HG02938 (cell line): Measurements from ENCODE around the gene INTS2.
"Not testable (repeated sequence)": the region's sequence is repeated elsewhere in the genome, so short reads cannot be mapped to it uniquely, and the experiment has no call there.

Experiments used
- ATAC-seq: cut with Tn5 transposase; IDR thresholded peaks from one replicate; pipeline ENCODE4 v1.9.1; 2021; ENCODE audit warnings: mild to moderate bottlenecking, moderate library complexity; ENCODE audit not compliant: unreplicated experiment

Gene INTS2

GRCh38 chr17:61852857-61853256, 74.9 kb downstream of the INTS2 start:
- no peak for ATAC-seq

- no peak for ATAC-seq
These were observed 78.1 kb downstream of the INTS2 start for GRCh38 chr17:61849674-61850073.

- ATAC-seq, result no peak
These were observed 78.9 kb downstream of the INTS2 start for GRCh38 chr17:61848896-61849295.

DNA sequence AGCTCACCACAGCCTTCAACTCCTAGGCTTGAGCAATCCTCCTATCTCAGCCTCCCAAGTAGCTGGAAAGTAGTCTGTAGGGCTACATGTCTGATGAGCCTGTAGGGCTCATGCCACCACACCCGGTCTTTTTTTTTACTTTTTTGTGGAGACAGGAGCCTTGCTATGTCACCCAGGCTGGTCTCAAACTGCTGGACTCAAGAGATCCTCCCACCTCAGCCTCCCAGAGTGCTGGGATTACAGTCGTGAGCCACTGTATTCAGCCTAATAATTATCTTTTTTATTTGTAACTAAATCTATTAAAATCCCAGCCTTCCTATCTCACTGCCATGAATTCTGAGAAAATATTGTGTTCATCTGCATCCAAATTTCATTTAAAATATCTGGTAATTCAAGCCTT, 79.5 kb downstream of the INTS2 start:
- ATAC-seq, result no peak

DNA sequence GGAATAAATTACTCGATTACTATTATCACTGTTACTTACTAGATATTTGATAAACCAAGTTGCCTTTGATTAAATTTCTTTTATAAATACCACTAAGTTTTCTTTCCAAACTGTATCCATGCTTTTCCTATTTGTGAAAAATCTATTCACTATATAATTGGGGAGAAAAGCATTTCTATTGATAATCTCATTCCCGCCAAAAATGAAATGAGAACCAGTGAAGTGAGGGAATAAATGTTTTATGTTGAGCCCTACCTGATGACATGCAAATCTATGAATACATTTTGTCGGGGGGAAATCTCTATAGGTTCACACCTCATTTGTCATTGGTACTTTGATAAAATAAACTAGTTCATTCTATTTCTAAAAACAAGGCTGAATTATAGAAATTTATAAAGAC, 80.1 kb downstream of the INTS2 start:
- ATAC-seq, result no peak

DNA sequence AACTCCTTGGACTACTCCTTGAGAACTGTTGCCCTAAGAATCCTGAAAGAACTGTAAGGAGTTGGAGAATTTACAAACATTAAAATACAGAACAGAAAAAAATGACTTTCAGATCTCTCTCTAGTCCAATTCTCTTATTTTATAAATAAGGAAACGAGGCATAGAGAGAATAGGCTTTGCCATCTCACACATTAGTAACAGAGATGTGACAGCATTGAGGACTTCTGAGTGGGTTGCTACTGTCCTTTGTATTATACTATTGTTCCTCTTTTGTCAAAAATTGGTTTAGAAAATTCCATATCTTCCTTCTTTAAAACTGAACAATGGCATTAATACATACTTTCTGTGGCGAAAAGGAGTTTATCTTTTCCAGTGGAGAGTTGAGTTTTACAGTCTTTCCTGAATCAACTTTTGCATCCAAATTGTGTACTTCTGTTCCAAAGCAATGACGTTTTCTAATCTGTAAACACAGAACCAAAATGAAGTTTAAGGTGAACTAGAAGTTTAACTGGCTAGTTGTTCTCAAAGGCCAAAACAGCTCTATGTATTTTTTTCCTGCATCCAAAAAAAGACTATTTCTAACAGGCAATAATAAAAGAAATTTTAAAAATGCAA, 80.9 kb downstream of the INTS2 start:
- no peak for ATAC-seq

GRCh38 chr17:61846088-61846487, 81.7 kb downstream of the INTS2 start:
- ATAC-seq, result no peak

DNA sequence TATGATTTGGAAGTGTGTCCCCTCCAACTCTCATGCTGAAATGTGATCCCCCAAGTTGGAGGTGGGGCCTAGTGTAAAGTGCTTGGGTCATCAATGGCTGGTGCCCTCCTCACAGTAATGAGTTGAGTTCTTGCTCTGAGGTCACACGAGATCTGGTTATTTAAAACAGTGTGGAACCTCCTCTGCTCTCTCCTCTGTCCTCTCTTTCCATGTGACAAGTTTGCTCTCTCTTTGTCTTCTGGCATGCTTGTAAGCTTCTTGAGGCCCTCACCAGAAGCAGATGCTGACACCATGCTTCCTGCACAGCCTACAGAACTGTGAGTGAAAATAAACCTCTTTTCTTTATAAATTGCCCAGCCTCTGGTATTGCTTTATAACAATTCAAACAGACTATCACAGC, 84.3 kb downstream of the INTS2 start:
- ATAC-seq, result no peak

DNA sequence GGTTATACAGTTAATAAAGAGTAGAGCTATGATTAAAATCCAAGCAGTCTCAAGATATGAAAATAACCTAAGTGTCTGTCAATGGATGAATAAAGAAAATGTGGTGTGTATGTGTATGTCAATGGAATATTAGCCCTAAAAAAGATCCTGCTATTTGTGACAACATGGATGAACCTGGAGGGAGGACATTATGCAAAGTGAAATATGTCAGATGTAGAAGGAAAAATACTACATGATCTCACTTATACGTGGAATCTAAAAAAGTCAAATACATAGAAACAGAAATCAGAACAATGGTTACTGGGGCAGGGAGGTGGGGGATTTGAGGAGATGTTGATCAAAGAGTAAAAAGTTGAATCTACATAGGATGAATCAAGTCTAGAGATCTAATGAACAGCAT, 84.9 kb downstream of the INTS2 start:
- ATAC-seq, result no peak

DNA sequence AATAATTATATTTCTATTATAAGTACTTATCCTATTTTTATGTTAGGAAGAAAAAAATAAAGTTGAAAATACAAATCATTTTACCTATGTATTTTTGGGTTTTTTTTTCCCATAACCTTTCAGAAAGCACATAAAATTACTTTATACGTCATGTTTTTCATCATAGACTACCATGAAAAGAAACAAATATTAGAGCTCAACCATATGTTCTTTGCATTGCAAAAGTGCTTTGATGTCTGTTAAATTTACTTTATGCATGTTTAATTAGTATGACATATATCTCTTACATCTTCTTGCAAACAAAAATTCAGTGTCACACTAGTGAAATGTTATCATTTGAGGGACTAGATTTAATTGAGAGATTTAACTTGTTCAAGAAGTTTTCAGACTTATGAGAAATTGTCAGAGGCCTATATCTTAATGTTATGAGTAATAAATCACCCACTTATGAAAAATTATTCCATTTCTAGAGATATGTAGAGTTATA, 88.4 kb downstream of the INTS2 start:
- no peak for ATAC-seq

DNA sequence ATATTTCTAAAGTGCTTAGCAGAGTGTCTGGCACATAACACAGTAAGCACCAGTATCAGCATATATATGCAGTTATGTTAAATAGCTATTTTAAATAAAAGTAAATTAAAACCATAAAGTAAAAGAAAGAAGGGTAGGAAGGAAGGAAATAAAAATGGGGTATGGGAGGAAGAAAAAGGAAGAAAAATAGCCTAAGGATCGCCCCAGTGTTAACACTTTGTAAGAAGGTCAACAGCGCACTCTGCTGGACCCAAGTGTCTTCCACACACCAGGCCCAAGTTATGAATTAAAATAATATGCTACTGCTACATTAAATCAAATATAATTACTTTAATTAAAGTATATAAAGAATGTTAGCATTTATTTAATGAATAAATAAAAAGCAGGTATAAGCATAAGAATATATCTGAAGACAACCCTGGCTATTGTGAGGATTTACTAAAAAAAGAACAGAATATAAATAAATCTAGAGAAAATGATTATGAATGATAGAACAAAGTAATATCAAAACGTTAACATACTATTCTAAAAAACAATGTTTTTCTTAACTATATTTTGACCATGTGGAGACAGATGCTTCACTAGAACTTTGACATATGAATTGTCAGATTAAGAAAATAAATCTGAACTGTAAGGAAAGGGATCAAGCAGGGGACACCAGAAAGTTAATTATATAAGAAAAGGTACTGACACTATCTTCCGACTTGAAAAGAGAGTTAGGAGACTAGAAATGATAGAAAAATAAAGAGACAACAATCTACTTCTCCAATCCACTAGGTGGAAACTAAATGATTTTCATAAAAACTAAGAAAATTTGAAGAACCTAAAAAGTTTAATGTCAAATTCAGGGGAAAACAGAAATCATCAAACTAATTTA, 90.4 kb downstream of the INTS2 start:
- no peak for ATAC-seq

GRCh38 chr17:61836266-61837174, 91.3 kb downstream of the INTS2 start:
- ATAC-seq, result no peak

DNA sequence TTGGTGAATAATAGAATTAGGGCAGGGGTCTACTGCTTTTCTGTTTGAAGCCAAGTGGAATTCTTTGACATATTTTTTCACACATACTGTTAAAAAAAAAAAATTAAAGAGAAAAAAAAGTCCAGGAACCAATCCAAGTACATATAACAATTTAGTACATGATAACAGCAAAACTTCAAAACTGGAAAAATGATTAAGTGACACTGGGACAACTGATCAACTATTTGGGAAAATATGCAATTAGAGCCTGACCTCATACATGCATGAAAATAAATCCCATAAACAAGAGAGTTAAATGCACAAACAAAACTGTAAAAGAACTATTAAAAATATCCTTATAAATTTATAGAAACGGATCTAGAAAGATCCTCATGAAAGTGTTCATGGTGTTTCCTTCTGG, 92.2 kb downstream of the INTS2 start:
- ATAC-seq, result no peak

- no peak for ATAC-seq
These were observed 93.2 kb downstream of the INTS2 start for GRCh38 chr17:61834610-61835009.

DNA sequence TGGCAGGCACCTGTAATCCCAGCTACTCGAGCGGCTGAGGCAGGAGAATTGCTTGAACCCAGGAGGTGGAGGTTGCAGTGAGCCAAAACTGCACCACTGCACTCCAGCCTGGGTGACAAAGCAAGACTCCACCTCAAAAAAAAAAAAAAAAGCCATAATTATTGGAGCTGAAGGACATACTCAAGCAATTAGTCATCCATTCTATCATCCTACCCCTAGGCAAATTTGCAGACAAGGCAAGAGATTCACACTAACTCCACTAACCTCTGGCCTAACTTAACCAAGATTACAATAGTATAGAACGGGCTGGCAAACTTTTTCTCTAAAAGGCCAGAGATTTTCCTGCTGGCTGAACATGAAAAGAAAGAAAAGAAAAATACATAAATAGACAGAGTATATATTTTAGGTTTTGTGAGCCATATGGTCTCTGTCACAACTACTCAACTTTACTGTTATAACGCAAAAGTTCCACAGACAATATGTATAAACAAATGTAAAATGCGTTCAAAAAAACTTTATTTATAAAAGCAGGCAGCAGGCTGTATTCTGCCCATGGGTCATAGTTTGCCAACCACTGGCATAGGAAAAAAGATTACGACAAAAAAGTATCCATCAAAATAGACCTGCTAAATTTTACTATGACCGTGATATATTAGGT, 94.1 kb downstream of the INTS2 start:
- ATAC-seq, result no peak

GRCh38 chr17:61832463-61832862, 95.3 kb downstream of the INTS2 start:
- ATAC-seq, result no peak

DNA sequence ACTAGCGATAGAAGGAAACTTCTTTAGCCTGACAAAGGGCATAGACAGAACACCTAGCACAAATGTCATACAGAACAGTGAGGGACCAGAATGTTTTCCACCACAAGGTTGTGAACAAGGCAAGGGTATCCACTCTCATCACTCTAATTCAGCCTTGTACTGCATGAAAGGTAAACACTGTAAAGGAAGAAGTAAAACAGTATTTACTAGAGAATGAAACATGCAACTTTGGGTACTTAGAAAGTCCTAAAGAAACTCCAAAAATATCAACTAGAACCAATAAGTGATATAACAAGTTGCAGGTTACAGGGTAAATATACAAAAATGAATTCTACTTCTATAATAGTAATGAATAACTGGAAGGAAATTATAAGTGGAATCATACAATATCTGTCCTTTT, 96.7 kb downstream of the INTS2 start:
- no peak for ATAC-seq

GRCh38 chr17:61828694-61829093, 99.1 kb downstream of the INTS2 start:
- no peak for ATAC-seq

- no peak for ATAC-seq
These were observed 100.0 kb downstream of the INTS2 start for GRCh38 chr17:61827649-61828395.

DNA sequence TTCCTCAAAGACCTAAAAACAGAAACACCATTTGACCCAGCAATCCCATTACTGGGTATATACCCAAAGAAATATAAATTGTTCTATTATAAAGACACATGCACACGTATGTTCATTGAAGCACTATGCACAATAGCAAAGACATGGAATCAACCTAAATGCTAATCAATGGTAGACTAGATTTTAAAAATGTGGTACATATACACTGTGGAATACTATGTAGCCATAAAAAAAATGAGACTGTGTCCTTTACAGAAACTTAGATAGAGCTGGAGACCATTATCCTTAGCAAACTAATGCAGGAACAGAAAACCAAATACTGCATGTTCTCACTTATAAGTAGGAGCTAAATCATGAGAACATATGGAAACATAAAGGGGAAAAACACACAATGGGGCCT, 100.9 kb downstream of the INTS2 start:
- not testable (repeated sequence) for ATAC-seq
